Activated CD4-positive, alpha-beta T cell treated with anti-CD3 and anti-CD28 coated beads, Interleukin-2, amount 50 U/mL, for 24 hours (primary cell): ENCODE data around the gene MRPS18B.

Source experiments
- DNase-seq, 2 donors: peaks; one replicate each; pipeline ENCODE4 v3.0.0-alpha.2; 2020; ENCODE audit warnings: low read depth in 1 of 2, low spot score in 1 of 2

MRPS18B gene

GRCh38 chr6:30617565-30618269, at the start of gene MRPS18B:
MRPS18B (plus strand) TSS chr6:30617840; CDS start chr6:30617866, 26 bp downstream.
- DNase-seq, result peak; percentile 84 to 98

GRCh38 chr6:30568245-30568644, 49.4 kb upstream of the MRPS18B start:
- peak in 1 of 2 donors; percentile 52 for DNase-seq

GRCh38 chr6:30570263-30570662, 47.4 kb upstream of the MRPS18B start:
- DNase-seq, result no peak

GRCh38 chr6:30570740-30571074, 46.9 kb upstream of the MRPS18B start:
- no peak for DNase-seq

GRCh38 chr6:30571075-30571761, 46.4 kb upstream of the MRPS18B start, which contains the start of gene ABCF1:
ABCF1 (plus strand) TSS chr6:30571442; CDS start chr6:30571488, 46 bp downstream.
- peak; percentile 99 for DNase-seq

GRCh38 chr6:30571762-30572082, 45.9 kb upstream of the MRPS18B start:
- no peak for DNase-seq

GRCh38 chr6:30572148-30572547, 45.5 kb upstream of the MRPS18B start:
- no peak for DNase-seq

- DNase-seq, result no peak
Observed at GRCh38 chr6:30573113-30573512, 44.5 kb upstream of the MRPS18B start.

GRCh38 chr6:30578051-30578450, 39.6 kb upstream of the MRPS18B start:
- DNase-seq, result no peak

- no peak for DNase-seq
Observed at GRCh38 chr6:30583921-30584320, 33.7 kb upstream of the MRPS18B start.

GRCh38 chr6:30589754-30590358, 27.8 kb upstream of the MRPS18B start:
- no peak for DNase-seq

GRCh38 chr6:30590509-30590908, 27.1 kb upstream of the MRPS18B start:
- no peak for DNase-seq

- DNase-seq, result no peak
Observed at GRCh38 chr6:30591008-30591407, 26.6 kb upstream of the MRPS18B start.

- DNase-seq, result no peak
Observed at GRCh38 chr6:30592287-30592686, 25.4 kb upstream of the MRPS18B start.

GRCh38 chr6:30597315-30598144, 20.1 kb upstream of the MRPS18B start:
- DNase-seq, result peak; percentile 65 to 72

GRCh38 chr6:30598912-30599624, 18.6 kb upstream of the MRPS18B start:
- no peak for DNase-seq

- DNase-seq, result no peak
Observed at GRCh38 chr6:30599625-30600324, 17.9 kb upstream of the MRPS18B start.

- DNase-seq, result no peak
Observed at GRCh38 chr6:30600451-30600961, 17.1 kb upstream of the MRPS18B start.

- DNase-seq, result no peak
Observed at GRCh38 chr6:30601436-30601814, 16.2 kb upstream of the MRPS18B start.
